Astrocyte of the spinal cord (primary cell): Measurements from ENCODE around the gene TSC1.

ENCODE experiments used
- DNase-seq: peaks from one replicate; pipeline ENCODE4 v3.0.0; 2011; ENCODE audit warnings: low read depth, low spot score
- H3K4me3 ChIP-seq: 2 replicates; pipeline ENCODE4 v1.5.1; 2011; ENCODE audit warnings: low read depth, mild to moderate bottlenecking, low read length, moderate library complexity
- CTCF ChIP-seq: IDR thresholded peaks from 2 replicates; pipeline ENCODE4 v1.5.1; 2012; ENCODE audit warnings: low read depth, mild to moderate bottlenecking, low read length, inconsistent platforms
- in situ Hi-C: cut with HindIII; loops from 2 replicates; pipeline ENCODE4 v1.10.0; 2017; ENCODE audit warnings: low sequenced_read_pairs

The TSC1 gene

GRCh38 chr9:132919614-132920268 is 24.7 kb downstream of the TSC1 start:
- in situ Hi-C loops, result no loop called here
- no peak for TF ChIP-seq CTCF
- DNase-seq, result no peak
- no peak overlapping the region for H3K4me3 ChIP-seq

GRCh38 chr9:132914924-132915323 is 29.5 kb downstream of the TSC1 start:
- in situ Hi-C loops, result no loop called here

DNA sequence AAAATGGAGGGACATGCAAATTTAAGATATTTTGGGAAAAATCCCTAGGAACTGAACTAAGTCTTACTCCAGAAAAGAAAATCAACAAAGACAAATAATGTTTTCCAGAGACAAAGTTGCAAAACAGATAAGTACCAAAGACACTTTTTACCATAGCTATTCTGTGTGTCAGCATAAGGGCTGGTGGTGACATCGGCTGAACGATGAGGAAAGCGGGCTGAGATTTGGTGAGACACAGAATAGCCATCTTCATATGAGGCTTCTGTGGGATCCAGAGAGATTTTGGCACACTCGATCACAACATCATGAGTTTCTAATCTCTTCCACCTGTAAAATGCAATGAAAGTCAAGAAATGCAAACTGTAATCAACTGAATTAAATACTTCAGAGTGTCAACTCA is 32.3 kb downstream of the TSC1 start:
- DNase-seq, result no peak
- no peak for TF ChIP-seq CTCF
- in situ Hi-C loops, result no loop called here
- H3K4me3 ChIP-seq, result no peak overlapping the region

More at GRCh38 chr9:132914924-132915323, 29.5 kb downstream of the TSC1 start:
- H3K4me3 ChIP-seq, result no peak overlapping the region
- DNase-seq, result no peak
- TF ChIP-seq CTCF, result no peak

- in situ Hi-C loops, result no loop called here
- no peak for DNase-seq
- no peak overlapping the region for H3K4me3 ChIP-seq
- no peak for TF ChIP-seq CTCF
Observed at GRCh38 chr9:132910376-132910775, 34.0 kb downstream of the TSC1 start.

GRCh38 chr9:132909311-132909710 is 35.1 kb downstream of the TSC1 start:
- no peak for DNase-seq

DNA sequence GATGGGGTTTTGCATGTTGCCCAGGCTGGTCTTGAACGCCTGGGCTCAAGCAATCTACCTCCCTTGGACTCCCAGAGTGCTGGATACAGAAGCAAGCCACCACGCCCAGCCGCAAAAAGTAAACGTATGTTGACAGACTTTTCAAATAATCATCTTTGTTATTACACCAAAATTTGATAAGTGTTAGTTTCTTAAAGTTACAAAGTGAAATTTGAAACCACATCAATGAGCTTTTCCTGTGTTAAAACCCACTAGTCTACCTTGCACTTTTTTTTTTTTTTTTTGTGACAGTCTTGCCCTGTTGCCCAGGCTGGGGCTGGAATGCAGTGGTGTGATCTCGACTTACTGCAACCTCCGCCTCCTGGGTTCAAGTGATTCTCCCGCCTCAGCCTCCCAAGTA is 35.8 kb downstream of the TSC1 start:
- H3K4me3 ChIP-seq, result no peak overlapping the region
- no peak for TF ChIP-seq CTCF
- no peak for DNase-seq
- in situ Hi-C loops, result no loop called here

More at GRCh38 chr9:132909311-132909710, 35.1 kb downstream of the TSC1 start:
- H3K4me3 ChIP-seq, result no peak overlapping the region
- in situ Hi-C loops, result no loop called here
- no peak for TF ChIP-seq CTCF
